Gastrocnemius medialis (tissue), 4 donors: ENCODE data around the gene GLIS2.

Experiments
- CTCF ChIP-seq, 5 experiments: fragments of 450-650 bp in 3 of 5; fragments of 200-600 bp in 2 of 5; sonication (generic) in 2 of 5; IDR thresholded peaks in 4 of 5; conservative IDR thresholded peaks in 1 of 5; 1 replicate in 4 of 5; 2 replicates in 1 of 5; pipeline ENCODE4 v1.5.1; 2016 to 2019; ENCODE audit warnings: antibody characterized with exemption in 5 of 5, mild to moderate bottlenecking in 3 of 5, moderate library complexity in 3 of 5
- POLR2A ChIP-seq, 2 donors: fragments of 450-650 bp; IDR thresholded peaks; one replicate each; pipeline ENCODE4 v1.6.1; 2017; ENCODE audit warnings: antibody characterized with exemption in 2 of 2, mild to moderate bottlenecking in 2 of 2, moderate library complexity in 2 of 2

- TF ChIP-seq CTCF (IDR thresholded peaks at IDR 0.05 in 4 of 5, conservative IDR thresholded peaks at IDR 0.05 in 1 of 5) (no peak), POLR2A (IDR thresholded peaks at IDR 0.05) (no peak)
Observed at GRCh38 chr16:4320571-4321137, 4.8 kb downstream of the GLIS2 start.
